Neutrophil (primary cell): Measurements from ENCODE around the gene C15orf40.

Experiments used
- H3K27ac ChIP-seq: fragments of 200-600 bp; sonication (generic); 2 replicates; pipeline ENCODE4 v1.5.1; 2016; ENCODE audit warnings: mild to moderate bottlenecking, moderate library complexity
- H3K27me3 ChIP-seq: fragments of 200-600 bp; sonication (generic); 2 replicates; pipeline ENCODE4 v1.6.0; 2016; ENCODE audit warnings: mild to moderate bottlenecking
- H3K36me3 ChIP-seq: fragments of 200-600 bp; sonication (generic); 2 replicates; pipeline ENCODE4 v1.5.1; 2017
- H3K4me1 ChIP-seq, 2 experiments: fragments of 200-600 bp in 1 of 2; sonication (generic) in 1 of 2; 1 replicate in 1 of 2; 2 replicates in 1 of 2; pipeline versions ENCODE4 v1.5.1 to v1.6.1; 2013 to 2016; ENCODE audit warnings: low read depth in 1 of 2, low read length in 1 of 2, mild to moderate bottlenecking in 1 of 2, moderate library complexity in 1 of 2; ENCODE audit not compliant: control insufficient read depth in 1 of 2, insufficient read depth in 1 of 2
- H3K4me3 ChIP-seq, 2 experiments: fragments of 200-600 bp in 1 of 2; sonication (generic) in 1 of 2; 1 replicate in 1 of 2; 2 replicates in 1 of 2; pipeline ENCODE4 v1.5.1; 2013 to 2016; ENCODE audit warnings: low read depth in 1 of 2, low read length in 1 of 2, mild to moderate bottlenecking in 1 of 2, moderate library complexity in 1 of 2
- H3K9me3 ChIP-seq: fragments of 200-600 bp; sonication (generic); 2 replicates; pipeline ENCODE4 v1.5.1; 2016
- CTCF ChIP-seq: fragments of 200-600 bp; sonication (generic); IDR thresholded peaks from 2 replicates; pipeline ENCODE4 v1.5.1; 2016; ENCODE audit warnings: antibody characterized with exemption

Gene C15orf40

GRCh38 chr15:83016906-83017305 is 5.5 kb upstream of the C15orf40 start:
- H3K27ac ChIP-seq: no peak overlapping the region
- H3K9me3 ChIP-seq: no peaks in the 10 kb centered on the region
- H3K36me3 ChIP-seq: peaks cover 49% of the 10 kb centered on the region
- TF ChIP-seq CTCF: no peak
- H3K27me3 ChIP-seq: no peaks in the 10 kb centered on the region
- H3K4me1 ChIP-seq: peaks cover 7 to 9% of the 10 kb centered on the region in 2 experiments
- H3K4me3 ChIP-seq: no peak overlapping the region

GRCh38 chr15:83015361-83015760 is 3.9 kb upstream of the C15orf40 start:
- no peak overlapping the region for H3K4me3 ChIP-seq
- peaks cover 40% of the 10 kb centered on the region for H3K36me3 ChIP-seq
- H3K4me1 ChIP-seq: peaks cover 18% of the 10 kb centered on the region in 2 experiments
- H3K27ac ChIP-seq: no peak overlapping the region
- TF ChIP-seq CTCF: no peak
- H3K27me3 ChIP-seq: no peaks in the 10 kb centered on the region
- H3K9me3 ChIP-seq: no peaks in the 10 kb centered on the region

GRCh38 chr15:83014205-83014653 is 2.8 kb upstream of the C15orf40 start:
- no peaks in the 10 kb centered on the region for H3K9me3 ChIP-seq
- no peaks in the 10 kb centered on the region for H3K27me3 ChIP-seq
- no peak overlapping the region for H3K4me3 ChIP-seq
- peaks cover 38% of the 10 kb centered on the region for H3K36me3 ChIP-seq
- no peak for TF ChIP-seq CTCF
- H3K4me1 ChIP-seq: peaks cover 22% of the 10 kb centered on the region in 2 experiments
- H3K27ac ChIP-seq: no peak overlapping the region

GRCh38 chr15:83012636-83013035 is 1.2 kb upstream of the C15orf40 start:
- no peak overlapping the region for H3K4me3 ChIP-seq
- no peak overlapping the region for H3K27ac ChIP-seq
- TF ChIP-seq CTCF: no peak

GRCh38 chr15:83012076-83012426 is 612 bp upstream of the C15orf40 start:
- TF ChIP-seq CTCF: no peak
- Histone ChIP-seq H3K27me3 (no peaks in the 10 kb centered on the region), H3K27ac (peak overlapping the region; percentile 75), H3K36me3 (peaks cover 37% of the 10 kb centered on the region), H3K4me3 (peak overlapping the region; percentile 76 to 82), H3K4me1 (peaks cover 23 to 24% of the 10 kb centered on the region in 2 experiments), H3K9me3 (no peaks in the 10 kb centered on the region)

More at GRCh38 chr15:83012636-83013035, 1.2 kb upstream of the C15orf40 start:
- Histone ChIP-seq H3K4me1 (peaks cover 22% of the 10 kb centered on the region in 2 experiments), H3K36me3 (peaks cover 37% of the 10 kb centered on the region), H3K9me3 (no peaks in the 10 kb centered on the region), H3K27me3 (no peaks in the 10 kb centered on the region)
